Effector CD4-positive, alpha-beta T cell (primary cell): ENCODE data around the gene TEX29. TPM values are rescaled to one million over a fixed set of nuclear protein-coding genes. Genes with fewer than 3 reads are reported as not detected.

Experiments used
- DNase-seq: peaks from one replicate; pipeline ENCODE4 v3.0.0-alpha.2; 2020
- total RNA-seq: gene quantifications from one replicate; lab custom pipeline; 2026; lab: John Stamatoyannopoulos, UW

The TEX29 gene
- not detected for total RNA-seq

GRCh38 chr13:111319998-111320911, at the start of gene TEX29:
TSS of gene TEX29 (plus strand) at chr13:111320642. CDS start at chr13:111320891, 249 bp downstream.
- DNase-seq: no peak

- DNase-seq: no peak
Observed at GRCh38 chr13:111270765-111271698, 49.4 kb upstream of the TEX29 start.

GRCh38 chr13:111272117-111272516, 48.3 kb upstream of the TEX29 start:
- DNase-seq: no peak

GRCh38 chr13:111275382-111275781, 45.1 kb upstream of the TEX29 start:
- no peak for DNase-seq

GRCh38 chr13:111275995-111276618, 44.3 kb upstream of the TEX29 start:
- no peak for DNase-seq

DNA sequence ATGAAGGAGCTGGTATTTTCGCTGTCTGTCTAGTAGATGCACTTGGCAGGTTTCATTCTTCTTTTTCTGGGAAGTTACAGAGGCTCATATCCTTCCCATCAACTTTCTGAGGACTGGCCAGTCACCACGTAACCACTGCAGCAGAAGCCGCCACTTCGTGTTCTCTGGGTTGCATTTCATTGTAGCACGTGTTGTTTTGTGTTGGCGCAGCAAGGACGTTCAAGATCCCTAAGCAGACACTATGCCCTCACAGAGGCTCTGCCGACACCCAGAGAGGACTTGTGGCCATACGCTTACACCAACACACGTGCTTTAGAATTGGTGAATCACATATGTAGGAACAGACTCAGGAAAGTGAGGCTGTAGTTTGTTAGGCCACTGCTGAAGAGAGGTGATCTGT, 42.2 kb upstream of the TEX29 start:
- DNase-seq: no peak

DNA sequence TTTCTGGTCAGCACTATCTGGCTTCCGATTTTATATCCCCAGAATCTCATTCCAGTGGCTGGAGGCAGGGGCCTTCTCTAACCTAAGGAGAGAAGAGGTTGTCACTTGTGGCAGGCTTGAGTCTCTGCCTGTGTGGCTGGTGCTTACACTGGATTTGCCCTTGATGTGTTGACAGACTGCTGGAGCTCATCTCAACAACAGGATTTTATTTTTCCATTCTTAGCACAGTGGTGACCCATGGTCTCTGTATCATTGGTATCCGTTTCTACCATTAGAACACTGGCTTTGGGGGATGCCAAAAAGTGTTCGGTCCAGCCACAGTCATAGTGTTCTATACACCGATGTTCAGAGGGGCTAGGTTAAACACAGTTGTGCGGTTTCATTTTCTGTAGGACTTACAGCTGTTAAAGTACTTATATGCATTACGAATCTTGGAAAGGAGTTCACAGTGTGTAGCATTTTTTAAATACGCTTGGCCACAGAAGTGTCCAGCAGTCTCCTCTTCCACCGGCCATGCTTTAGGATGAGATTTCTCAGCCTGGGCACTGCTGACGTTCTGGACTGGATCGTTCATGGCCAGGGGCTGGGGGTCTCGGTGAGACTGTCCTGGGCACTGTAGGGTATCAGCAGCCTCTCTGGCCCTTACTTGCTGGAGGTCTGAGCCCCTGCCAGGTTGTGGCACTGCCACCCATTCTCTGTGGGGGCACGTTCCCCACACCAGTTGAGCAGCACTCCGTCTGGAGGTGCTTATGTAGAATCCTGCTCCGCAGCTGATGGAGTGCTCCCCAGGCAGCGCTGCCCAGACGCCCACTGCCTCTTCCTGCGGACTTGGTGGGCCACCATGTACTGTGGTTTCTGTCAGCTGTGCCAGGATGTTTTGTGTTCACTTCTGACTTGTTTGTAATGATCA, 41.4 kb upstream of the TEX29 start:
- no peak for DNase-seq

GRCh38 chr13:111280226-111280625, 40.2 kb upstream of the TEX29 start:
- DNase-seq: no peak

GRCh38 chr13:111280681-111281585, 39.5 kb upstream of the TEX29 start:
- DNase-seq: no peak

- no peak for DNase-seq
Observed at GRCh38 chr13:111281751-111282311, 38.6 kb upstream of the TEX29 start.

- DNase-seq: no peak
Observed at GRCh38 chr13:111282425-111282824, 38.0 kb upstream of the TEX29 start.

DNA sequence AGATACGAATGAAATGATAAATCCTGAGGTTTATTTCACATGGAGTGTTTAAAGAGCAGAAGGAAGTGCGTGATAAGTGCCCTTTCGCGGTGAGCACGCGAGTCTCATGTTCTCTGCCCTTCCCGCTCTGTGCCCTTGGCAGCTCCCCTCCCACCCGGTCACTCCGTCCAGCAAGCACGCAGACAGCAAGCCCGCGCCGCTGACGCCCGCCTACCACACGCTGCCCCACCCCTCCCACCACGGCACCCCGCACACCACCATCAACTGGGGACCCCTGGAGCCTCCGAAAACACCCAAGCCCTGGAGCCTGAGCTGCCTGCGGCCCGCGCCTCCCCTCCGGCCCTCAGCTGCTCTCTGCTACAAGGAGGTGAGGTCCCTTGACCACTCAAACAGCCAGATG, 37.4 kb upstream of the TEX29 start:
- no peak for DNase-seq

GRCh38 chr13:111283457-111283856, 37.0 kb upstream of the TEX29 start:
- DNase-seq: no peak

DNA sequence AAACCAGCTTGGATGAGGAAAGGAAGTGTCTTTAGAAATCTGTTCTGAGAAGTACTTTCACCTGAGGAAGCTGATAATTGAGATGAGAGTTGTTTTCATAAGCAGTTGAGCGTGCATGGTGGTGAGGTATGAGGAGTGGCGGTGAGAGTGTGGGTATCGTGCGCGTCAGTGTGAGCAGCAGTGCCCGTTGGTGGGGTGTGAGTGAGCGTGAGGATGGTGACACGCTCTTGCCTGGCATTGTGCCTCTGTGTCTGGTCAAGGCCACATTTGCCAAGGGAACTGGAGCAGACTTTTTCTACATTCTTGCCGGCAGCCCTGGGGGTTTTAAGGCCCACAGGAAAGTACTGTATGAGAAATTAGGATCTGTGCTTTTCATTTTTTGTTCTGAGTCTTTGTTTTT, 36.5 kb upstream of the TEX29 start:
- DNase-seq: no peak

GRCh38 chr13:111284565-111284964, 35.9 kb upstream of the TEX29 start:
- no peak for DNase-seq

- no peak for DNase-seq
Observed at GRCh38 chr13:111286162-111286561, 34.3 kb upstream of the TEX29 start.

GRCh38 chr13:111286749-111287148, 33.7 kb upstream of the TEX29 start:
- DNase-seq: no peak

- no peak for DNase-seq
Observed at GRCh38 chr13:111287201-111287600, 33.2 kb upstream of the TEX29 start.

DNA sequence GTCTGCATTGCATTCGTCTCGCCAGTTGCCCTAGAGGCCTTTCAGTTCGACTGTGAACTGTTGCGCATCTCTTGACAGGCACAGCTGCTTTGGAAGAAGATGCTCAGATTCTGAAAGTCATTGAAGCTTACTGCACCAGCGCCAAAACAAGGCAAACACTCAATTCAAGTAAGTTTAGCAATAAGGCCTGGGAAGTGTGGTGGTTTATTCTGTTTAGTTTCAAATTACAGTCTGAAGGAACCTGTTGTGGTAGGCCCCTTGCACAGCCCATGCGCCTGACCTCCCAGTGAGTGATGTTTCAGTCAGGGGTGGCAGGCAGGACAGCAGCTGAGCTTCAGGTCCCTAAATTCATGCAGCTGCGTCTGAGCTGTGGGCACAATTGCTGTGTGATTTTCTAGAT, 32.2 kb upstream of the TEX29 start:
- no peak for DNase-seq

- DNase-seq: no peak
Observed at GRCh38 chr13:111289251-111289650, 31.2 kb upstream of the TEX29 start.
